NCI-H2029 treated with DMSO at 0.1 percent for 48 hours (cell line): ENCODE results near the gene SPRR2E.
"Not testable (repeated sequence)": the region's sequence is repeated elsewhere in the genome, so short reads cannot be mapped to it uniquely, and the experiment has no call there.

Source experiments
- DNase-seq: peaks from one replicate; lab custom pipeline; 2025; lab: John Stamatoyannopoulos, UW

Gene SPRR2E

DNA sequence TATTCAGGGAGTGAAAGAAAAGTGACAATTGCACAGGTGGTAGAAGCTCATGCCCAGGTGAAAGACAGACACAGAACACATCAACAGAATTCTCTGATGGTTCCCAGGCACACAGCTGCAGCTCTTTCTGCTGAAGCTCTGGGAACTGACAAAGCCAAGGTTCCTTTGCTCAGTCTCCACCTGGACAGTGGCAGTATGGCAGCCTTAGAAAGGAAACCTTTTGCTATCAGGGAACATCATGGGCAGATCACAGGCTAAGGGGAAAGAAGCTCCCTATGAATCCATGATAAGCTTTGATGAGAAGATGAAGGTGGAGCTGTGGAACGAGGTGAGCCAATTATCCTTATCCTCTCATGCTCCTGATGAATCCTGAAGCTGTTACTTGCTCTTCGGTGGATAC, 24.1 kb downstream of the SPRR2E start:
- DNase-seq, result no peak

DNA sequence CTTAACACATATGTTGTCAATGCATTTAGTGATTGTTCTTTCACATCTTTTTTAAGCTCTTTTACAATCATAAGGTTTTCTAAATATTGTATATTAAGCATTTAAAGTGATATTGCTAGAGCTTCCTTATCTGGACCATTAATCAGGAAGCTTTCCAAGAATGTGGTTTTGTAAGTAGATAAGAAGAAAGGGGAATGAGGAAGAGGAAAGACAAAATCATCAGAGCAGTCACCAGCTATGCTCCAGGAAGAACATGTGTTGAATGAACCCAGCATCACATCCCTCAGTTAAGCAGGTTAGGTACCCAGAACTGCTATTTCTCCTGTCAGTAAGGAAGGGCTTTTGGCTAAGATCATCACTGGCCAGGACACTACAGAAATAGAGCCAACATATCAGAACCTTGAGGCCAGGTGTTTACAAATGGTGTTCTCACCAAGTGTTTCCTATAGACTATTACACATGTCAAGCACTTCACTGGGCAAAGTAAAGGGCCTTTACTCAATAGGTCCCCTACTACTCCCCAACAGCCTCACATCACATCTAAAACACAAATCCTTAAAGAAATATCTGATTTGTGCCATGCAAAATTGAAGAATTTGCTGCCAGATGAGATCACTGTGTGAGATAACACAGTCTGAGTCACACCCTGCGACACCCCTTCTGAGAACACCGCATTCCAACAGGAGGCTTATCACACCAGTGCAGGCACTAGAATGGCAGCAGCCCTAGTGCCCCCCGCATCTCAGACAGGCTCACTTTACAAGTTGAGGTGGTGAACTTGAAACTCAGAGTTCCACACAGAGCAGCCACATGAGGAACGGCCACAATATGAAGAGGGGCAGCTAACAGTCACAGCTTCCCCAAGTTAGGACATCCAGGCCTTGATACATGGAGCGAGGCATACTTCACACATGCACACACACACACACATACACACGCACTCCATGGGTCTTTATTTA, 35.2 kb downstream of the SPRR2E start:
- DNase-seq, result no peak

DNA sequence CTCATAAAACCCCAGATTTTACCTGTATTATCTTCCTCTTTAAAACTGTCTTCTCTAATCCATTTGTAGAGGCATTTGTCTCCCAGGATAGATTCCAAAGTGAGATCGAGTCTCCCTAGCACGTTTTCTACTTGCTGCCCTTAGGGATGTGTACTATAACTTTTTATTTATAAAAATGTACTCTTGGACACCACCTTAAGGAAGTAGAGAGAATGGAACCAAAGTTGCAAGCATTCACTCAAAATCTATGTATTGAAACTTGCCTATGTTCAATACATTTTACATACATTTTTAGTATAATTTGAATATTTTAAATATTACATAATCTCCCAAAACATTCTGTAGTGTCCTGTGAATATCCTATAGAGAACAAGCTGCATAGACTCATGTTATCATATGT, 36.2 kb downstream of the SPRR2E start:
- DNase-seq, result no peak

DNA sequence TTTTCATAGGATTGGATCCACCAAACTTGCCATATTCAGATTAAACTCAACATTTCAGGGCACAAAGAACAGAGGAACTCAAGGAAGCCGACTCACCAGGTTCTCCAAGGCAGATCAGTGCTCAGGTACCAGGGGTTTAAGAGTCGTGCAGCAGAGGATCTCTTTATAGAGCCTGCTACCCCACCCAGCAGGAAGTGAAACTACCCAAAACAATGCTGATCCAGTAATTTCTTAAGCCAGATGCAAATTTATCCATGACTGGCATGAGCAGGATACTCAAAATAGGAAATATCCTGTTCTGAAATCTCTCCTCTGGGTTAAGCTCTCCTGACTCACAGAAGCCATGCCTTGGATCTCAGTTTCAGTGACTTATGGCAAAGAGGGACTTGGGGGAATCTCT, 37.0 kb downstream of the SPRR2E start, which contains the start of gene SPRR2A:
Gene SPRR2A (minus strand): TSS at position 138 of the 400 bp plus-strand sequence. CDS start 777 bp downstream, outside the sequence.
- DNase-seq, result no peak

DNA sequence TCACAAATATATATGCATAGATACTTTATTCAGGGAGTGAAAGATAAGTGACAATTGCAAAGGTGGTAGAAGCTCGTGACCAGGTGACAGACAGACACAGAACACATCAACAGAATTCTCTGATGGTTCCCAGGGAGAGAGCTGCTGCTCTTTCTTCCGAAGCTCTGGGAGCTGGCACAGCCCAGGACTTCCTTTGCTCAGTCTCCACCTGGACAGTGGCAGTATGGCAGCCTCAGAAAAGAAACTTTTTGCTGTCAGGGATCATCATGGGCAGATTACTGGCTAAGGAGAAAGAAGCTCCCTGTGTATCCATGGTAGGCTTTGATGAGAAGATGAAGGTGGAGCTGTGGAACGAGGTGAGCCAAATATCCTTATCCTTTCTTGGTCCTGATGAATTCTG, 38.2 kb downstream of the SPRR2E start:
- not testable (repeated sequence) for DNase-seq

DNA sequence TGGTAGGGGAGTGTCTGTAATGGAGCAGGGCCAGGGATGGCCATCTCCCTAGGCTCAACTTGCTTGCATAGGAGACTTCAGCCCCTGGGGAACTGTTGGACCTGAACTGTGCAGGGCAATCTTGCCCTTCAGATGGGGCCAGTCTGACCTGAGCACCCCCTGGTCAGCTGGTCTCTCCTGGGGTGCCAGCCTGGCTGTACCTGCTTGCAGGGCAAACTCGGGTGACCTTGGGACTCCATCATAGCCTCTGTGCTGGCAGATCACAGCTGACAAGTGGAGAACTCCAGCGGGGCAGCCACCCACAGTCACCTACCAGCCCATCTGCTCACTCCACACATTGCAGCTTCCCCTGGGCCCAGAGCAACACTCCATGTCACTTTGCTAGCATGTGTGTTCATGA, 45.1 kb downstream of the SPRR2E start:
- DNase-seq, result no peak
